ENCODE results near the gene ADAMTSL2.

DNA sequence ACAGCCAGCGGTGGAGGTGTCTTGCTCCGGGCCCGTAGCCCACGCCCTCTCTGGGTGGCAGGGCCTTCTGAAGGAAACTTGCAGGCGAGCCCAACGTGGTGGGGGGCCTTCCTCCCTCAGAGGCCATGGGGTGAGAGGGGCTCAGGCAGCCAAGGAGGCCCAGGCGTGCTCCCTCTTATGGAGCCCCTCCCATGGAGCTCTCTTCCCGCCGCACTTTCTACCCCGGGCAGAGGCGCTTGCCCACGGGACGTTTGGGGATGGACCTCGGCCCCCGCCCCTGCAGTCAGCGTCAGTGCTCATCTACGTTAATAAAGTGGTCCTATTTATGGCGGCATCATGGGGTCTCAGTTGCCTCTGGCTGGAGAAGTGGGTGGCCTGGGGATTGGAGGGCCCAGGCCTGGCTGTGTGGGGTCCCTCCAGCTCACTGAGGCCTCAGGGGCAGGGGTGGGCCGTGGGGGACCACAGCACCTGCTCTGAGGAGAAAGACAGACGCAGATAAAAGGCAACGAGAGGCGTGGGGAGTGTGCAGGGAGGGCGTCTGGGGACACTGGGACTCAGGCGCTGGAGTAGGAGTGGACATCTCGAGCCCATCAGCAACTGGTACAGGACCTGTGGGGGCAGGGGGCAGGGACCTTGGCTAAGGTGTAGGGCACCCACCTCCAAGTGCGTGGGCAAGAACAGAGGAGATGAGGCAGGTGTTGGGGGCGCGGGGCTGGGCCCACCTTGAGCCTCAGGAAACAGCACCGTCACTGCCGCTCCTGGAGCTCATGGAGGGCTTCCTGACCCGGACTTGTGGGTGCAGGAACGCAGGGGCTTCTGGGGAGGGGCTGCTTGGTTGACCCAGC, 40.9 kb downstream of the ADAMTSL2 start:
- TF ChIP-seq EZH2phosphoT487 (IDR thresholded peaks at IDR 0.05; ENCODE audit: low read depth, severe bottlenecking, unreplicated experiment) (no peak), EZH2 (IDR thresholded peaks at IDR 0.05; ENCODE audit: borderline replicate concordance) (no peak)
- TF ChIP-seq, protein P1, sequence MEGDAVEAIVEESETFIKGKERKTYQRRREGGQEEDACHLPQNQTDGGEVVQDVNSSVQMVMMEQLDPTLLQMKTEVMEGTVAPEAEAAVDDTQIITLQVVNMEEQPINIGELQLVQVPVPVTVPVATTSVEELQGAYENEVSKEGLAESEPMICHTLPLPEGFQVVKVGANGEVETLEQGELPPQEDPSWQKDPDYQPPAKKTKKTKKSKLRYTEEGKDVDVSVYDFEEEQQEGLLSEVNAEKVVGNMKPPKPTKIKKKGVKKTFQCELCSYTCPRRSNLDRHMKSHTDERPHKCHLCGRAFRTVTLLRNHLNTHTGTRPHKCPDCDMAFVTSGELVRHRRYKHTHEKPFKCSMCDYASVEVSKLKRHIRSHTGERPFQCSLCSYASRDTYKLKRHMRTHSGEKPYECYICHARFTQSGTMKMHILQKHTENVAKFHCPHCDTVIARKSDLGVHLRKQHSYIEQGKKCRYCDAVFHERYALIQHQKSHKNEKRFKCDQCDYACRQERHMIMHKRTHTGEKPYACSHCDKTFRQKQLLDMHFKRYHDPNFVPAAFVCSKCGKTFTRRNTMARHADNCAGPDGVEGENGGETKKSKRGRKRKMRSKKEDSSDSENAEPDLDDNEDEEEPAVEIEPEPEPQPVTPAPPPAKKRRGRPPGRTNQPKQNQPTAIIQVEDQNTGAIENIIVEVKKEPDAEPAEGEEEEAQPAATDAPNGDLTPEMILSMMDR (IDR thresholded peaks at IDR 0.05; ENCODE audit: poor library complexity) = no peak

Measured in hepatocyte (in vitro differentiated cells).